ENCODE results near the gene CCR8.
A peak's percentile ranks its signal among the peaks of the same experiment; 100 is the strongest.
"Not testable (repeated sequence)": the region's sequence is repeated elsewhere in the genome, so short reads cannot be mapped to it uniquely, and the experiment has no call there.

Gene CCR8

GRCh38 chr3:39346785-39347585 is 17.5 kb downstream of the CCR8 start:
- DNase-seq (ENCODE audit: low read depth in 4 of 4, low spot score in 1 of 4): no peak

GRCh38 chr3:39347586-39347876 is 18.0 kb downstream of the CCR8 start:
- DNase-seq (ENCODE audit: low read depth in 4 of 4, low spot score in 1 of 4): no peak

- no peak for DNase-seq (ENCODE audit: low read depth in 4 of 4, low spot score in 1 of 4)
Observed at GRCh38 chr3:39349080-39349479, 19.6 kb downstream of the CCR8 start.

GRCh38 chr3:39350714-39351113 is 21.2 kb downstream of the CCR8 start:
- no peak for DNase-seq (ENCODE audit: low read depth in 4 of 4, low spot score in 1 of 4)

- not testable (repeated sequence) for DNase-seq (ENCODE audit: low read depth in 4 of 4, low spot score in 1 of 4)
Observed at GRCh38 chr3:39351134-39351533, 21.6 kb downstream of the CCR8 start.

GRCh38 chr3:39353168-39353927 is 23.8 kb downstream of the CCR8 start:
- DNase-seq (ENCODE audit: low read depth in 4 of 4, low spot score in 1 of 4): not testable (repeated sequence)

GRCh38 chr3:39358333-39358732 is 28.8 kb downstream of the CCR8 start:
- no peak for DNase-seq (ENCODE audit: low read depth in 4 of 4, low spot score in 1 of 4)

GRCh38 chr3:39361252-39361927 is 31.9 kb downstream of the CCR8 start:
- DNase-seq (ENCODE audit: low read depth in 4 of 4, low spot score in 1 of 4): peak in 2 of 4 experiments; percentile 9

GRCh38 chr3:39362192-39362591 is 32.7 kb downstream of the CCR8 start:
- DNase-seq (ENCODE audit: low read depth in 4 of 4, low spot score in 1 of 4): no peak

- DNase-seq (ENCODE audit: low read depth in 4 of 4, low spot score in 1 of 4): no peak
Observed at GRCh38 chr3:39362812-39363211, 33.3 kb downstream of the CCR8 start.

GRCh38 chr3:39370450-39370849 is 40.9 kb downstream of the CCR8 start:
- not testable (repeated sequence) for DNase-seq (ENCODE audit: low read depth in 4 of 4, low spot score in 1 of 4)

GRCh38 chr3:39372833-39373232 is 43.3 kb downstream of the CCR8 start:
- no peak for DNase-seq (ENCODE audit: low read depth in 4 of 4, low spot score in 1 of 4)

- no peak for DNase-seq (ENCODE audit: low read depth in 4 of 4, low spot score in 1 of 4)
Observed at GRCh38 chr3:39376959-39377634, 47.6 kb downstream of the CCR8 start.

- peak; percentile 17 to 38 (median 24) for DNase-seq (ENCODE audit: low read depth in 4 of 4, low spot score in 1 of 4)
Observed at GRCh38 chr3:39378088-39378487, 48.6 kb downstream of the CCR8 start.

- DNase-seq (ENCODE audit: low read depth in 4 of 4, low spot score in 1 of 4): no peak
Observed at GRCh38 chr3:39378957-39379777, 49.7 kb downstream of the CCR8 start.

GRCh38 chr3:39379778-39380155 is 50.3 kb downstream of the CCR8 start:
- DNase-seq (ENCODE audit: low read depth in 4 of 4, low spot score in 1 of 4): no peak

- DNase-seq (ENCODE audit: low read depth in 4 of 4, low spot score in 1 of 4): no peak
Observed at GRCh38 chr3:39381432-39381831, 51.9 kb downstream of the CCR8 start.

Data from stimulated activated CD4-positive, alpha-beta T cell treated with anti-CD3 and anti-CD28 coated beads, Interleukin-1b, Interleukin-23, amount 100 ng/mL, for 24 hours (primary cell).